ENCODE data around the gene SPTLC2. TPM values are rescaled to one million over a fixed set of nuclear protein-coding genes. Genes with fewer than 3 reads are reported as not detected.

The SPTLC2 gene
- total RNA-seq, 1 experiment from 2014 or later = 45.9 TPM

GRCh38 chr14:77478029-77478428 lies 138.4 kb downstream of the SPTLC2 start:
- intact Hi-C loops (cut with micrococcal nuclease; ENCODE audit: unreplicated experiment) = no loop called here
- DNase-seq = no peak
- Mint-ChIP-seq H3K4me3 (ENCODE audit: low read depth, unreplicated experiment) (no peak overlapping the region), H3K36me3 (ENCODE audit: insufficient read depth, unreplicated experiment) (no peaks in the 10 kb centered on the region), H3K9me3 (ENCODE audit: low read depth, unreplicated experiment) (no peaks in the 10 kb centered on the region), H3K27ac (ENCODE audit: unreplicated experiment) (no peak overlapping the region), H3K27me3 (ENCODE audit: unreplicated experiment) (peaks cover 47% of the 10 kb centered on the region), H3K4me1 (ENCODE audit: low read depth, unreplicated experiment) (no peaks in the 10 kb centered on the region)
- CTCF ChIA-PET = no interaction called here
- no TSS peak for BruUV-seq (replicated peaks)
- no peak for TF ChIP-seq CTCF (IDR thresholded peaks at IDR 0.05; ENCODE audit: unreplicated experiment)

GRCh38 chr14:77475432-77476115 lies 140.9 kb downstream of the SPTLC2 start:
- BruUV-seq (replicated peaks) = no TSS peak
- H3K27me3 Mint-ChIP-seq (ENCODE audit: unreplicated experiment) = peaks cover 61% of the 10 kb centered on the region
- no peak overlapping the region for H3K27ac Mint-ChIP-seq (ENCODE audit: unreplicated experiment)
- CTCF ChIA-PET = no interaction called here
- H3K36me3 Mint-ChIP-seq (ENCODE audit: insufficient read depth, unreplicated experiment) = no peaks in the 10 kb centered on the region
- DNase-seq = no peak
- H3K4me3 Mint-ChIP-seq (ENCODE audit: low read depth, unreplicated experiment) = no peak overlapping the region
- no peaks in the 10 kb centered on the region for H3K9me3 Mint-ChIP-seq (ENCODE audit: low read depth, unreplicated experiment)
- no peak for TF ChIP-seq CTCF (IDR thresholded peaks at IDR 0.05; ENCODE audit: unreplicated experiment)
- intact Hi-C loops (cut with micrococcal nuclease; ENCODE audit: unreplicated experiment) = no loop called here
- H3K4me1 Mint-ChIP-seq (ENCODE audit: low read depth, unreplicated experiment) = no peaks in the 10 kb centered on the region

GRCh38 chr14:77474479-77475177 lies 141.8 kb downstream of the SPTLC2 start:
- CTCF ChIA-PET = no interaction called here
- intact Hi-C loops (cut with micrococcal nuclease; ENCODE audit: unreplicated experiment) = no loop called here
- no peak overlapping the region for H3K4me3 Mint-ChIP-seq (ENCODE audit: low read depth, unreplicated experiment)

GRCh38 chr14:77473921-77474320 lies 142.5 kb downstream of the SPTLC2 start:
- Mint-ChIP-seq H3K36me3 (ENCODE audit: insufficient read depth, unreplicated experiment) (peaks cover 4% of the 10 kb centered on the region), H3K4me3 (ENCODE audit: low read depth, unreplicated experiment) (no peak overlapping the region), H3K27ac (ENCODE audit: unreplicated experiment) (no peak overlapping the region), H3K4me1 (ENCODE audit: low read depth, unreplicated experiment) (no peaks in the 10 kb centered on the region), H3K9me3 (ENCODE audit: low read depth, unreplicated experiment) (no peaks in the 10 kb centered on the region), H3K27me3 (ENCODE audit: unreplicated experiment) (peaks cover 61% of the 10 kb centered on the region)
- intact Hi-C loops (cut with micrococcal nuclease; ENCODE audit: unreplicated experiment) = no loop called here
- BruUV-seq (replicated peaks) = no TSS peak
- TF ChIP-seq CTCF (IDR thresholded peaks at IDR 0.05; ENCODE audit: unreplicated experiment) = no peak
- no peak for DNase-seq
- CTCF ChIA-PET = no interaction called here

More at GRCh38 chr14:77474479-77475177, 141.8 kb downstream of the SPTLC2 start:
- H3K4me1 Mint-ChIP-seq (ENCODE audit: low read depth, unreplicated experiment) = no peaks in the 10 kb centered on the region
- peaks cover 61% of the 10 kb centered on the region for H3K27me3 Mint-ChIP-seq (ENCODE audit: unreplicated experiment)
- no peak overlapping the region for H3K27ac Mint-ChIP-seq (ENCODE audit: unreplicated experiment)
- no TSS peak for BruUV-seq (replicated peaks)
- no peak for DNase-seq
- no peak for TF ChIP-seq CTCF (IDR thresholded peaks at IDR 0.05; ENCODE audit: unreplicated experiment)
- no peaks in the 10 kb centered on the region for H3K9me3 Mint-ChIP-seq (ENCODE audit: low read depth, unreplicated experiment)
- H3K36me3 Mint-ChIP-seq (ENCODE audit: insufficient read depth, unreplicated experiment) = no peaks in the 10 kb centered on the region
